Vagina (tissue), 2 donors: ENCODE data around the gene TSC2.
"Not testable (repeated sequence)": the region's sequence is repeated elsewhere in the genome, so short reads cannot be mapped to it uniquely, and the experiment has no call there.

ENCODE experiments used
- POLR2AphosphoS5 ChIP-seq, 2 donors: sonication (generic); formaldehyde crosslinking; IDR thresholded peaks; one replicate each; pipeline ENCODE4 v1.9.0; 2017; ENCODE audit warnings: antibody characterized with exemption in 2 of 2, mild to moderate bottlenecking in 2 of 2, low read depth in 1 of 2; ENCODE audit not compliant: insufficient read depth in 1 of 2
- TF ChIP-seq, protein P1 (sequence below), 3 experiments: fragments of 450-650 bp in 2 of 3; fragments of 200-600 bp in 1 of 3; sonication (generic) in 1 of 3; IDR thresholded peaks; one replicate each; pipeline ENCODE4 v1.5.1; 2017 to 2019; ENCODE audit warnings: antibody characterized with exemption in 3 of 3, mild to moderate bottlenecking in 2 of 3, moderate library complexity in 2 of 3

DNA sequence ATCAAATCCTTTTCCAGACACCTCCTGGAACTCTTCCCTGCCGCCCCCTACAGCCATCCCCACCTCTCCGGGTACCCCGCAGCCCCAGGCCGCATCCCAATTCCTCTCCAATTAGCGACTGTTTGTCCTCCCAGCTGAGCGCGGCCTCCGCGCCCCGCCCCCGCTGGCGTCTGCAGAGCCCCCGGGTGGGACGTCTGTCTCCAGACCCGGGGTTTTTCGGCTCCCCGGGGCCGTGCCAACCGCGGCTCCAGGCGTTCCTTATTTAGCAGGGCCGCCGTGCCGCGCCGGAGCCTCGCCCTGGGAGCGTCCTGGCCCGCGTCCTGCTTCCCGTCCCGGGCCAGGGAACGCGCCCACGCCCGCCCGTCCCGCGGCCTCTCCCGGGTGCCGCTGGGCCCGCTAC is 87.3 kb downstream of the TSC2 start:
- TF ChIP-seq, protein P1, sequence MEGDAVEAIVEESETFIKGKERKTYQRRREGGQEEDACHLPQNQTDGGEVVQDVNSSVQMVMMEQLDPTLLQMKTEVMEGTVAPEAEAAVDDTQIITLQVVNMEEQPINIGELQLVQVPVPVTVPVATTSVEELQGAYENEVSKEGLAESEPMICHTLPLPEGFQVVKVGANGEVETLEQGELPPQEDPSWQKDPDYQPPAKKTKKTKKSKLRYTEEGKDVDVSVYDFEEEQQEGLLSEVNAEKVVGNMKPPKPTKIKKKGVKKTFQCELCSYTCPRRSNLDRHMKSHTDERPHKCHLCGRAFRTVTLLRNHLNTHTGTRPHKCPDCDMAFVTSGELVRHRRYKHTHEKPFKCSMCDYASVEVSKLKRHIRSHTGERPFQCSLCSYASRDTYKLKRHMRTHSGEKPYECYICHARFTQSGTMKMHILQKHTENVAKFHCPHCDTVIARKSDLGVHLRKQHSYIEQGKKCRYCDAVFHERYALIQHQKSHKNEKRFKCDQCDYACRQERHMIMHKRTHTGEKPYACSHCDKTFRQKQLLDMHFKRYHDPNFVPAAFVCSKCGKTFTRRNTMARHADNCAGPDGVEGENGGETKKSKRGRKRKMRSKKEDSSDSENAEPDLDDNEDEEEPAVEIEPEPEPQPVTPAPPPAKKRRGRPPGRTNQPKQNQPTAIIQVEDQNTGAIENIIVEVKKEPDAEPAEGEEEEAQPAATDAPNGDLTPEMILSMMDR (IDR thresholded peaks at IDR 0.05): not testable (repeated sequence)
- not testable (repeated sequence) for TF ChIP-seq POLR2AphosphoS5 (IDR thresholded peaks at IDR 0.05; ENCODE audit: insufficient read depth in 1 of 2, low read depth in 1 of 2)
